Measurements from ENCODE around the gene TEX19.
"Not testable (repeated sequence)": the region's sequence is repeated elsewhere in the genome, so short reads cannot be mapped to it uniquely, and the experiment has no call there.

TEX19 gene

GRCh38 chr17:82377294-82377693 lies 18.2 kb downstream of the TEX19 start:
- not testable (repeated sequence) for DNase-seq (ENCODE audit: low read depth)

DNA sequence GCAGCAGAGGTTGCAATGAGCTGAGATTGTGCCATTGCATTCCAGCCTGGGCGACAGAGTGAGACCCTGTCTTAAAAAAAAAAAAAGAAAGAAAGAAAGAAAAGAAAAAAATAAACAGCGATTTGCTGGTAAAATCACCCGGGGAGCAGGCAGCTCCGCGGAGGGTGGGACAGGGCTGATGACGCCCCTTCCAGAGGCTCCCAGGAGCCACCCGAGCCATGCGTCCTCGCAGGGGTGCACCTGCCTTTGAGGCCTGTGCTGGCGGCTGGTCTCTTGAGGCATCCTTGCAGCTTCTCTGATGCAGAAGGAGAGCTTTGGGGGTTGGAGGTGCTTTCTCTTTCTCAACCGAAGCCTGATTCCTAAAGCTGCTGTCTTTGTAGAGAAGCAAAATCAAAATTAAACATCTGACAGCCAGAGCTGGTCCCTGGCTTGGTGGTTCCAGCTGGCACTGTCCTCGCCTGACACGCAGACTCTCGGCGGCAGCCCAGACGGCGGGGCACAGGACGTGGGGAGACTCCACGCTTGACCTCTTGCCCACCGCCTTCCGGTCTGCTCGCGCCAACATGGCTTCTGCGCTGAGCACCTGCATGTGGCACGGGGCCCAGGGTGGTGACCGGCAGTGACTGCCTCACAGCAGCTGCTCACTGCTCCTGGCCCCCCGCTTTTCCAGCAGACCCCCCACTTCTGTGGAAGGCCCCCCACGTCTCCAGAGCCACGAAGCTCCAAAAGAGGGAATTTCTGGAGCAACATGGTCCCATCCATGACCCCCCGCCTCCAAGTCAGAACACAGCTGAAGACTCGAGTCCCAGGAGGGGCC lies 19.1 kb downstream of the TEX19 start:
- no peak for DNase-seq (ENCODE audit: low read depth)

DNA sequence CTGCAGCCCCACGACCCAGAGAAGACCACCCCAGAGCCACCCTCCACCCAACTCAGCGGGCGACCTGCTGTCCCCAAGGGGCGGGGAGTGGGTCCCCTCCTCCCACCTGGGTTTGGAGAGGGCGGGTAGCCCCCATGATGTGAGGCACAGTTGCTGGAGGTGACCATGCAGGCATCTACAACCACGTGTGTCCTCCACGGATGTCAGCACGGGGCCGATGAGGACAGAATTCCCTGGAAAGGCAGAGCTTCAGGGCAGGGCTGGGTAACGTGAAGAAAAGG lies 19.6 kb downstream of the TEX19 start:
- no peak for DNase-seq (ENCODE audit: low read depth)

DNA sequence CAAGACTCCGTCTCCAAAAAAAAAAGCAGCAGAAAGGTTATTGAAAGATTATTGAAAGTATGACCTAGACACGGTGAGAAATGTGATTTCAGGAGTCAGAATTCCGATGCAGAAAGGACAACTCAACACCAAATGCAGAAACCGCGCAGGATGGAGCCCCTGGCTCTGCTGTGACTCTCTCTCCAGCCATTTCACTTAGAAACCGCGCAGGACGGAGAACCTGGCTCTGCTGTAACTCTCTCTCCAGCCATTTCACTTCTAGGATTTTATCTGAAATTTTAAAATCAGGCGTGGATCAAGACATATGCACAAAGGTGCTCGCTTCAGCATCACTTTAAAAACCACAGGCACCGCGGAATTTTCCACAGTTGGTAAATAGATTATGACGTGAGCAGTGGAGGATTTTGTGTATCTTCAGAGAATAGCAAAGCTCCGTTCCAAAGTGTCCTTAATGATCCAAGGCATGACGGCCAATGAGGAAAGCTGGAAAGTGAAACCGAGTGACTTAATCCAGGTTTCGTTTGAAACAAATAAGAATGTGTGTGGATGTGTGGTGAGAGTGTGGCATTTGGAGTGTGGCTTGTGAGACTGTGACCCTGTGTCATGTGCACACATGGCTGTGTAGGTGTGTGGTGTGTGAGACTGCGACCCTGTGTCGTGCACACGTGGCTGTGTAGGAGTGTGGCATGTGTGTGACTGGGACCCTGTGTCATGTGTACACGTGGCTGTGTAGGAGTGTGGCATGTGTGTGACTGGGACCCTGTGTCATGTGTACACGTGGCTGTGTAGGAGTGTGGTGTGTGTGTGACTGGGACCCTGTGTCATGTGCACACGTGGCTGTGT lies 22.0 kb downstream of the TEX19 start:
- no peak for DNase-seq (ENCODE audit: low read depth)

DNA sequence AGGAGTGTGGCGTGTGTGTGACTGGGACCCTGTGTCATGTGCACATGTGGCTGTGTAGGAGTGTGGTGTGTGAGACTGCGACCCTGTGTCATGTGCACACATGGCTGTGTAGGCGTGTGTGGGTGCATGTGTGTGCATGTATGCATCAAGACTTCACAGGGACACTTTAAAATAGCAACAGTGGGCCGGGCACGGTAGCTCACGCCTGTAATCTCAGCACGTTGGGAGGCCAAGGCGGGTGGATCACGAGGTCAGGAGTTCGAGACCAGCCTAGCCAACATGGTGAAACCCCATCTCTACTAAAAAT lies 22.6 kb downstream of the TEX19 start:
- not testable (repeated sequence) for DNase-seq (ENCODE audit: low read depth)

GRCh38 chr17:82382220-82382932 lies 23.3 kb downstream of the TEX19 start:
- not testable (repeated sequence) for DNase-seq (ENCODE audit: low read depth)

GRCh38 chr17:82382933-82383255 lies 23.8 kb downstream of the TEX19 start:
- no peak for DNase-seq (ENCODE audit: low read depth)

DNA sequence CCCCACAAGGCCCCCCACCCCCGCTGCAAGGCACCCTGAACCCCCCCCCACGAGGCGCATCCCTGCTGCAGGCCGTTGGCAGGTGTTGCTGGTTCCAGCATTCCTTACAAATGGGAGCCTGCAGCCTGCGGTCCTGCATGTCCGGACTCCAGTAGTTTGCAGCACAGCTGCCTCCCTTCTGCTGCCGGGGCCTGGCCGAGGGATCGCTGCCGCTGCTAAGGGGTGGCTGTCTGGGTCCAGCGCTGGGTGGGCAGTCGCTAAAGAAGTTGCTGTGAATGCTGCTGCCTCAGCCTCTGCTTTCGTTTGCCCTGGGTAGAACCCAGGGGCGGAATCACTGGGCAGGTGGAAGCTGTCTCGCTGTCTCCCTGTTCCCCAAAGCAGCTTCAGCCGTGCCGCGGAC lies 24.4 kb downstream of the TEX19 start:
- DNase-seq (ENCODE audit: low read depth) = no peak

DNA sequence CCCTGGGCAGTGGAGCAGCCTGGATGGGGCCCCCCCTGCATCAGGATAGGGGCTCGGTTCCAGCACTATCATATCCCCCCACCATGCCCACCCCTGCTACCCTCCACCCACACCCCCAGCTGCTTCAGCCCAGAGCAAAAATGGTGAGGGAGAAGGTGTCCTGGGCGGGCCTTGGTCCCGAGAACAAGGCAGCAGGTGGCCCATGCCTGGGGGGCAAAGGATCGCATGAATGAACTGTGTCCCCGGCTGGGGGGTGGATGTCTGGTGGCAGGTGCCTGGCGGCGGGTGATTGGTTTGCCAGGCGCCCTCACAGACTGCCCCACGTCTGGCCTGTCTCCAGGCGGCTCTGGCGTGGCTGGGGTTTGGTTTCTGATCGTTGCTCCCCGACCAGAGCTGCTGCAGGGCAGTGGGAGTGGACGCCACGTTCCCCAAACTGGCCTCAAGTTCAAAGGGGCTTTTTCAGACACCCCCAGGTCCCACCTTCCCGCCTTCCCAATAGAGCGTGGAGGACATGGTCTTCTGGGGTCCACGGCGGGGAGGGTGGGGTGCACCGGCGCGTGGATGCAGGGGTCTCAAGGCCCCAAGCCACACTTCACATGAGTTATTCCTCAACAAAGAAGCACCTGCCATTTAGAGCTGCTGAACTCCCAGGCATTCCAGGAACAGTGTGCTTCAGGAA lies 25.1 kb downstream of the TEX19 start:
- no peak for DNase-seq (ENCODE audit: low read depth)

DNA sequence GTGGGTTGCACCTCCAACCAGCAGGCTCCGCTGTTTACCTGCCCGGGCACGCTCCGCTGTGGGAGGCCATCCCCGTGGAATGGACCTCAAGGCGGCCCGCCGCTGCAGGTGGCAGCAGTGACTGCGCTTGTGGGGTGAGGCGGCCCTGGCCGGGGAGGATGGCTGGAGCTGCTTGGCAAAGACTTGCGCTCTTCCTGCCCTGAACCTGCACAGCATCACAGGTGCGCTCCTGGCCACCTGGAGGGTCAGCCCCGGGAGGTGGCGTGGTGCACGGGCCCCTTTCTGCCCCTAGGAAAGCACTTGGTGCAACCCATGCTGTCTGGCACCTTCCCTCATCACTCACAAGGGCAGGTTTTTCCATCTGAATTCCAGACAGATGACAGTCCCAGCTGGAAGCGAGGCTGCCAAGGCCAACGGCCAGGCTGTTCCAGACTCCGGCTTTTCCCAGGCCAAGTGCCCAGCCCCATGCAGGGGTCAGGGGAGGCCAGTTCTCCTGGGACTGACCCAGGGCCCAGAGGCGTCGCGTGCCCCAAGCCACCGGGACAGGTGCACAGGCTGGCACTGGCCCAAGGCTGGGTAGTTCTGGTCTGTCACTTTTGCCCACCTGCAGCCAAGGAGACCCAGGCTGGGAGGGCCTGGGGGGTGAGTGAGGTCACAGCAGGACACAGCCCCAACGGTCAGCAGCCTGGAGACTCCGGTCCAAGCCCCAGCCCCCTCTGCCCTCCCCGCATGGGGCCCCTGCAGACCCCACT lies 25.9 kb downstream of the TEX19 start:
- no peak for DNase-seq (ENCODE audit: low read depth)

GRCh38 chr17:82385559-82386254 lies 26.7 kb downstream of the TEX19 start:
- DNase-seq (ENCODE audit: low read depth) = no peak

- no peak for DNase-seq (ENCODE audit: low read depth)
Measured at GRCh38 chr17:82386255-82386831, 27.3 kb downstream of the TEX19 start.

- no peak for DNase-seq (ENCODE audit: low read depth)
Measured at GRCh38 chr17:82386881-82387704, 28.0 kb downstream of the TEX19 start.

DNA sequence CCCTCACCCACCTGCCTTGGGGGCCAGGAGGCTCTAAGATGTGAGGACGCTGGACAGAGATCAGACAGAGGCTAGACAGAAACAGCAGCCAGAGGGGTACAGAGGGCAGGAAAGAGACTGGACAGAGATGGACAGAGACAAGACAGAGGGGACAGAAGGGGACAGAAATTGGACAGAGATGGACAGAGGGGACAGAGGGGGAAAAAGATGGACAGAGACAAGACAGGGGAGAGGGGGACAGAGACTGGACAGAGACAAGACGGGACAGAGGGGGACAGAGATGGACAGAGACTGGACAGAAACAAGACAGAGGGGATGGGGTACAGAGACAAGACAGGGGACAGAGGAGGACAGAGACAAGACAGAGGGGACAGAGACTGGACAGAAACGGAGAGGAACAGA lies 28.7 kb downstream of the TEX19 start:
- no peak for DNase-seq (ENCODE audit: low read depth)

DNA sequence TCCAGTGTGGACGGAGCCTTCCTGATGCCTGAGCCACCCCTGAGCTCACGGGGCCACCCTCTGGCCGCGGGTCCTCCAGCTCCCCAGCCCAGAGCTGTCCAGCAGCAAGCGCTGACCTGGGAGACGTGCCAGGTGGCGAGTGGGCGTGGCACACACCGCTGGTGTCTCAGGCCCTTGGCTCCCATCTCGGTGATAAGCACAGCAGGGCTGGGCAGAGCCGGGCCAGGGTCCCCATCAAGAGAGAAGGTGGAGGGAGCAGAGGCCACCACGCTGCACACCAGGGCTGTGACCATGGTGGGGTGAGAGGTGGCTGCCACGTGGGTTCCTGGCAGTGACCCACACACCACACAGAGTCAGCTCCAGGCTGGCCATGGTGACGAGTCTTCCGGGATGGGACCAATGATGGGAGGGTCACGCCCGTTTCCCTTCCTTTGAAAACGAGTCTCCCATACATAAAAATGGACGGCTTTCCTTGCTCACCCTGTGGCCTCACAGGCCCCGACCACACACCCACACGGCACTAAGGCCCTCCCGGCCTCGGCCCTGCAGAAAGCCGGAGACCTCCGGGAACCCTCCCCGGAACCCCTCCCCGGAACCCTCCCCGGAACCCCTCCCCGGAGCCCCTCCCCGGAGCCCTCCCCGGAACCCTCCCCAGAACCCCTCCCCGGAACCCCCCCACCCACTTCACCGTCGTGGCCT lies 29.3 kb downstream of the TEX19 start:
- no peak for DNase-seq (ENCODE audit: low read depth)

DNA sequence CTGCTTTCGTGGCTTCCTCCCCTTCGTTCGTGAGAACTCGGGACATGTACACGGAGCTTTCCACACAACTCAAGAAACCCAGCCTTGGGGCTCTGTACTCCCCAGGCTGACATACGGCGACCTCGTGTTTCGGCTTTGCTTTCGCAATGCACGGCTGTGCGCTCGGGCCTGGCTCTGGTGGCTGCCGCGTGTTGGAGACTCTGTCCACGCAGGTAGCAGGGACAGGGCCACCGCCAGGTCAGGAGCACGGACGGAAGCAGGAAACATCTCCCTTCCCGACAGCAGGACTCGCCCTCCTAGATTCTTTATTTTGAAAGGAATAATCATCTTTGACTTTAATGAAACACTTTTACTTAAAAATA lies 29.9 kb downstream of the TEX19 start:
- no peak for DNase-seq (ENCODE audit: low read depth)

- no peak for DNase-seq (ENCODE audit: low read depth)
Measured at GRCh38 chr17:82389379-82389778, 30.3 kb downstream of the TEX19 start.

DNA sequence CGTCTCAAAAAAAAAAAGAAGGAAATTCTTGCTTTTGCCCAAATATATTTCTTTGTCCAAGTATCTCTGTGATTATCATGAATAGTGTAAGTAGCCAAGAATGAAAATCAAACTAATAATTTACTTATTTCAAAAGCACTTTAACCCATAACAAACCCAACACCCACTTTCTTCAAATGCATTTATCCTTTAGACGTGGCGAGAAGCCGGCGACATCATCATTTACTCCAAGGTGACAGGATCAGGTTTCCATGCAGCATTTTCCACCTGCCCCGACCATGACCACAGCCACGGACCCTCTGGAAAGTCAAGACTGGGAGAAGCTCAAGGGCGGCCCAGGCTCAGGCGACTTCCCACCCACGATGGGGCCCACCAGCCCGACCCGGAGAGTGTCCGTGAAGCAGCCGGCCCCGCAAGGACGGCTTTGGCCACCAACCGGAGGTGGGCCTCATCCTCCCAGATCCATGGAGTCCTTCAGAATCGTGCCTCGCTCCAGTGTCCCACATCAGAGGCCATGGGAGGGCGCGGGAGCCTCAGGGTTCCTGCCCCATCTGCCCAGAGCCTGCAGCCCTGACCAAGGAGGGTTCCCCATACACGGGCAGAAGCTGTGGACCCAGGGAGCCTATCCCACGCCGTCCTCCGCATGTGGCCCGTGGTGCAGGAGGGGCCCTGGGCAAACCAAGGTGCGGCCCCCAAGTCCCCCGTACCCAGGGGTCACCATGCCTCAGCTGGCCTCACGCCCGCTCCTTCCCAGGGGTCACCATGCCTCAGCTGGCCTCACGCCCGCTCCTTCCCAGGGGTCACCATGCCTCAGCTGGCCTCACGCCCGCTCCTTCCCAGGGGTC lies 31.2 kb downstream of the TEX19 start:
- no peak for DNase-seq (ENCODE audit: low read depth)
